H54 (cell line): ENCODE results near the gene MB21D2.
"Not testable (repeated sequence)": the region's sequence is repeated elsewhere in the genome, so short reads cannot be mapped to it uniquely, and the experiment has no call there.

Source experiments
- DNase-seq: peaks from one replicate; pipeline ENCODE4 v3.0.0; 2011; ENCODE audit warnings: low spot score, mixed read lengths; ENCODE audit not compliant: insufficient read length
- FAIRE-seq: peaks from 3 replicates; lab custom pipeline; 2011; peaks lifted over from hg19 to GRCh38; lab: Jason Lieb, UNC
- POLR2A ChIP-seq: IDR thresholded peaks from 2 replicates; pipeline ENCODE4 v1.6.1; 2011; ENCODE audit warnings: low read depth, mild to moderate bottlenecking, low read length

The MB21D2 gene, protein sequence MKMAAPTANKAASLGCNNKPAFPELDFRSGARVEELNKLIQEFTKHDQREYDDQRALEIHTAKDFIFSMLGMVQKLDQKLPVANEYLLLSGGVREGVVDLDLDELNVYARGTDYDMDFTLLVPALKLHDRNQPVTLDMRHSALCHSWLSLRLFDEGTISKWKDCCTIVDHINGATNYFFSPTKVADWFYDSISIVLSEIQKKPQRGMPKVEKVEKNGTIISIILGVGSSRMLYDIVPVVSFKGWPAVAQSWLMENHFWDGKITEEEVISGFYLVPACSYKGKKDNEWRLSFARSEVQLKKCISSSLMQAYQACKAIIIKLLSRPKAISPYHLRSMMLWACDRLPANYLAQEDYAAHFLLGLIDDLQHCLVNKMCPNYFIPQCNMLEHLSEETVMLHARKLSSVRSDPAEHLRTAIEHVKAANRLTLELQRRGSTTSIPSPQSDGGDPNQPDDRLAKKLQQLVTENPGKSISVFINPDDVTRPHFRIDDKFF

DNA sequence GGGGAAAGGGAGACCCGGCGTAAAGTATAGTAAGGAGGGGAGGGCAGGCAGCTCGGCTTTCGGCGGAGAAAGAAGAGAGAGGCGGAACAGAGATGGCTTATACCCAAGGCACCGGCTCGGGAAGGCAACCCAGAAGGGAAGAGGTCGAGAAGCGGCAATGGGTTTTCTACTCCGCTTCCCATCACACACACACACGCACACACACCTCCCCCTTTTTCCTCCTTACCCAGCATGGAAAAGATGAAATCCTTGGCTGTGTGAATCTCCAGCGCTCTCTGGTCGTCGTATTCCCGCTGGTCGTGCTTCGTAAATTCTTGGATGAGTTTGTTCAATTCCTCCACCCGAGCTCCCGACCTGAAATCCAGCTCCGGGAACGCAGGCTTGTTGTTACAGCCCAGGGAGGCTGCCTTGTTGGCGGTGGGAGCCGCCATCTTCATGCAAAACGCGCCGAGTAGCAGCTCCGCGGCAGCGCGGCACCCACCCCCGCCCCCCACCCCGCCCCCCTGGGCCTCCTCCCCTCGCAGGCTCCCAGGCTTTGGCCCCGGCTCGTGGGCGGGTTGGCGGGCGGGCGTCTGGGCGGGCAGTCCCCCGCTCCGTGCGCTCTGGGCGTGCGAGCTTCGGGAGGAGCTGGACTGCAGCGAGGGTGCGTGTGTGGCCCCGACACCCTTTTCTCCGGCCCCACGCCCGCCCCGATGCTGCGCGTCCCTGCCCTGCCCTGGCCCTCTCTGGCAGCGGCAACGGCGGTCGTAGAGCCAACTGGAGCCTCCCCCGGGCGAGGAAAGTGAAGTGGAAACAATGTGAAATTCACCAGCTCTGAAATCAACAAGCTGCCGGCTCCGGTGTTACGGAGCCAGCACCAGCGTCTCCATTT, at the start of gene MB21D2:
MB21D2 (minus strand) TSS at position 453 of the 871 bp plus-strand sequence; CDS start at position 437, 16 bp downstream.
- TF ChIP-seq POLR2A = peak; percentile 50; the same call in 1 of the 2 replicates
- DNase-seq (peak; percentile 91), FAIRE-seq (no peak)

DNA sequence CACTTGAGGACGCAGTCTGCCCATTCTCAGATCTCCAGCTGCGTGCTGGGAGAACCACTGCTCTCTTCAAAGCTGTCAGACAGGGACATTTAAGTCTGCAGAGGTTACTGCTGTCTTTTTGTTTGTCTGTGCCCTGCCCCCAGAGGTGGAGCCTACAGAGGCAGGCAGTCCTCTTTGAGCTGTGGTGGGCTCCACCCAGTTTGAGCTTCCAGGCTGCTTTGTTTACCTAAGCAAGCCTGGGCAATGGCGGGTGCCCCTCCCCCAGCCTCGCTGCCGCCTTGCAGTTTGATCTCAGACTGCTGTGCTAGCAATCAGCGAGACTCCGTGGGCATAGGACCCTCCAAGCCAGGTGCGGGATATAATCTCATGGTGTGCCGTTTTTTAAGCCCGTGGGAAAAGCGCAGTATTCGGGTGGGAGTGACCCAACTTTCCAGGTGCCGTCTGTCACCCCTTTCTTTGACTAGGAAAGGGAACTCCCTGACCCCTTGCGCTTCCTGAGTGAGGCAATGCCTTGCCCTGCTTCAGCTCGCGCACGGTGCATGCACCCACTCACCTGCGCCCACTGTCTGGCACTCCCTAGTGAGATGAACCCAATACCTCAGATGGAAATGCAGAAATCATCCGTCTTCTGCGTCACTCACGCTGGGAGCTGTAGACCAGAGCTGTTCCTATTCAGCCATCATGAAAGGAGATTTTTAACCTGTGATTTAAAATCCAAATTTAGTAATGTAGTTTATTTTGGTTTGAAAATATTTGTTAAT, 47.5 kb upstream of the MB21D2 start:
- DNase-seq, FAIRE-seq: not testable (repeated sequence)

DNA sequence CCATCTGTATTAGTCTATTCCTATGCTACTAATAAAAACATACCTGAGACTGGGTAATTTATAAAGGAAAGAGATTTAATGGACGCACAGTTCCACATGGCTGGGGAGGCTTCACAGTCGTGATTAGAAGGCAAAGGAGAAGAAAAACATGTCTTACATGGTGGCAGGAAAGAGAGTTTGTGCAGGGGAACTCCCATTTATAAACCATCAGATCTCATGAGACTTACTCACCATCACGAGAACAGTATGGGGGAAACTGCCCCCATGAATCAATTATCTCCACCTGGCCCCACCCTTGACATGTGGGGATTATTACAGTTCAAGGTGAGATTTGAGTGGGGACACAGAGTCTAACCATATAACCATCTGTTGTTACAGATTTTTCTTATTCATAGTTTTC, 42.1 kb upstream of the MB21D2 start:
- no peak for FAIRE-seq
- DNase-seq = no peak
- no peak for TF ChIP-seq POLR2A

DNA sequence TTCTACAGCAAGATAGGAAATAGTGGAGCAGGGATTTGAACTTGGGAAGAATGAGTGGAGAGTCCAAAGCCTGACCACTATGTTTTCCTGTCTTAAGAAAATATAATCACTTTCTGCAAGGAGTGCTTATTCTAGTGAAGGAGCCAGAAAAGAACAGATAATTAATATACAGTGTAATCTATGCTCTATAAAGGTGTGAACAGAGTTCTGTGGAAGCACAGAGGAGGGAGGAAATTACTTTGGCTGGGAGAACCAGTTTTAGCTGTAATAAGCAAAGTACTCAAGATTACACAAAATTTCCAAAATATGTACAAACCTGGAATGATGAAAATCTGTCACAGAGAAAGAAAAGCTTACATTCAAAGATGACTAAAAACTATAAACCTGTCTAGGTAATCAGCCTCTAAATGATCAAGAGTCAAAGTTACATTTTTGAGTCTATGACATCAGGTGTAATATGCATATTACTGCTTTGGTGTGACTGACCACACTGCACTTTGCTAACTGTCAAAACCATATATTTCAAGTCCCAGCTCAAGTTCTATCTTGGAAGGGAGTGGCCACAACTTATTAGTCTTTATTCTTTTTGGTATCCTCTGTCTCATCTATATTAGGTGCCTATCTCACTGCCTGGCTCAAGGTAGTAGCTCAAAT, 40.7 kb upstream of the MB21D2 start:
- DNase-seq = no peak
- peak; percentile 15 for FAIRE-seq
- no peak for TF ChIP-seq POLR2A

DNA sequence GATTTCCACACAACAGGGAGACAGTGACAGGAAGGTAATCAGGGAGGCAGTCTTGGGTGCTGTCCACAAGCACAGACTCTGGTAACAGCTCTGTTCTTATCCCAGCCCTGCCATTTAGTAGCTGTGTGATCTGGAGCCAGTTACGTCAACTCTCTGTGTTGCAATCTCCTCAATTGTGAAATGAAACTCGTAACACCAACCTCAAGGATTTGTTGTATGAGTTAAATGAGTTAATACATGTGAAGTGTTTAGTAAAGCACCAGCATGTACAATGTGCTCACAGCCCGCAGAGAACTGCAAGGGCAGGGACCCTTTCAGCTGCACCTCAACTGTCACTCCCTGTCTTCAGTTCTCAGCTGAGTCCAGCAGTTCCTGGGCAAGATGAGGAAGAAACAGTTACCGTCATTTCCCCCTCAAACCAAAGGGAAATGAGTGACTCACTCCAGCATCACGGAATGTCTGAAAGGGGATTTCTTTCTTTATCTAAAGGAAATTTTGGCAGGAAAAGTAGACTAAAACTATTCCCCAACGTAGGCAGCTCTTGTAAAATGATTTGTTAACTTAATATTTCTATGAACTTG, 39.9 kb upstream of the MB21D2 start:
- FAIRE-seq = peak; percentile 97
- DNase-seq = peak; percentile 40

DNA sequence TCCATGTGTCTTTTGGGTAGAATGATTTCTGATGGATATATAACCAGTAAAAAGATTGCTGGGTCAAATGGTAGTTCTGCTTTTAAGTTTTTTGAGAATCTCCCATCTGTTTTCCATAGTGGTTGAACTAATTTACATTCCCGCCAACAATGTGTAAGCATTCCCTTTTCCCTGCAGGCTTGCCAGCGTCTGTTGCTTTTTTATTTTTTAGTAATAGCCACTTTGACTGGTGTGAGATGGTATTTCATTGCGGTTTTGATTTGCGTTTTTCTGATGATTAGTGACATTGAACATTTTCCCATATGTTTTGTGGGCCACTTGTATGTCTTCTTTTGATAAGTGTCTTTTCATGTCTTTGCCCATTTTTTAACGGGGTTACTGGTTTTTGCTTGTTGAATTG, 36.3 kb upstream of the MB21D2 start:
- no peak for FAIRE-seq
- no peak for DNase-seq
- TF ChIP-seq POLR2A = no peak

More for the DNA sequence above, 39.9 kb upstream of the MB21D2 start:
- no peak for TF ChIP-seq POLR2A

DNA sequence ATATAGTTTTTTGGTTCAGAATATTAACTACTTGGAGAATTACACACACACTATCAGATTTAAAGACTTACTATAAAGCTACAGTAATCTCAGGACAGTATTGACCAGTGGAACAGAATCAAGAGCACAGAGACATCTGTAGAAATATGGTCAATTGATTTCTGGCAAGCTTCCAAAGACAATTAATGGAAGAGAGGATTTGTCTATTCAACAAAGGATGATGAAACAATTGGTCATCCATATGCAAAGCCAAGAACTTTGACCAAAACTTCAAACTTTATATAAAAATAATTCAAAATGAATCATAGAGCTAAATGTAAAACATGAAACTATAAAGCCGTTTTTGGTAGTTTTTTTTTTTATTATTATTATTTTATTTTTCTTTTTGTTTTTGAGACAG, 29.8 kb upstream of the MB21D2 start:
- FAIRE-seq (no peak), DNase-seq (no peak)
- TF ChIP-seq POLR2A = no peak

DNA sequence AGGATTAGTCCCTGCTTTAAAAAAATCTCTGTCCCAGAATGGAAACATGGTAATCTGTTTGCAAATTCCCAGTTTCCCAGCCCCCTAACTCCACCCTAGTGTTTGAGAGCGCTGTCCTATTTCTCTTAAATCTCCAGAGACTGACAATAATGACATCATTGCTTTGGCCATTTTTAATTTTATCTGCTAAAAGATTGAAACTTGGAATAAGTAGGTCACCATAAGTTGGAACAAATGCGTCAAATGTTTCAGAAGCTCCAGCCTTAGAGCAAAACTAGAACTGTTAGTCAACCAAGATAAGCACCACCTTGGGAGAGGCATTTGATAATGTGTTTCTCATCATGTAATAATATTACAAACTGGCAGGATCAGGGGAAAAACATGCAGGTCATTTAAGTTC, 25.7 kb upstream of the MB21D2 start:
- DNase-seq = no peak
- TF ChIP-seq POLR2A = no peak
- FAIRE-seq = no peak

DNA sequence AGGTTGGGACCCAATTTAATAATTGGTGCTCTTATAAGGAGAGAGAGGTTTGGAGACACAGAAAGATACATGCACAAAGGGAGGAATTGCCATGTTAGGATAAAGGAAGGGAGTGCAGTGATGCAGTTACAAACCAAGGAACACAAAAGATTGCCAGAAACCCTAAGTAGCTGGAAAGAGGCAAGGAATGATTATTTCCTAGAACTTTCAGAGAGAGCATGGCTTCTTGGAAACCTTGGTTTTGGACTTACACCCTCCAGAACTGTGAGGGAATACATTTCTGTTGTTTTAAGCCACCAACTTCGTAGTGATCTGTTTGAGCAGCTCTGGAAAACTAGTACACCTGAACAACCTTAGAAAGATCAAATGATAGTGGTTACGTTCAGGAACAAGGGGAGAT, 25.0 kb upstream of the MB21D2 start:
- DNase-seq = no peak
- FAIRE-seq = no peak
- TF ChIP-seq POLR2A = no peak

DNA sequence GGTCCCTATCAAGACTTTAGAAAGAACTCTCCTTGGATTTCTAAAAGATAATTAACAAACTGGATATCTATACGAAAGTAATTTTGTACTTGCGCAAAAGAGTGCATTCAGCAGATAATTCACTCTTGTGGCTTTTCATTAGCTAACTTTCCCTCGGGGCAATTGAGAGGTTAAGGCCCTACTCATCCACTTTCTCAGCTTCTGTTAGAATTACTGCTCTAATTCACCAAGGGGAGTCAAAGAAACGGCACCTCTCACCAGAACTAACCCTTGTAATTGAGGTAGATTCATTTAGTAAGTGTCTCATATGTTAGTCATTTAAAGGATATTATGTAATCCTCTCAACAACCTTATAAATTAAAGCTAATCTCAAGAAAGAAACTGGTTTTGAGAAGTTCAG, 22.5 kb upstream of the MB21D2 start:
- no peak for TF ChIP-seq POLR2A
- DNase-seq = no peak
- FAIRE-seq = peak; percentile 83

DNA sequence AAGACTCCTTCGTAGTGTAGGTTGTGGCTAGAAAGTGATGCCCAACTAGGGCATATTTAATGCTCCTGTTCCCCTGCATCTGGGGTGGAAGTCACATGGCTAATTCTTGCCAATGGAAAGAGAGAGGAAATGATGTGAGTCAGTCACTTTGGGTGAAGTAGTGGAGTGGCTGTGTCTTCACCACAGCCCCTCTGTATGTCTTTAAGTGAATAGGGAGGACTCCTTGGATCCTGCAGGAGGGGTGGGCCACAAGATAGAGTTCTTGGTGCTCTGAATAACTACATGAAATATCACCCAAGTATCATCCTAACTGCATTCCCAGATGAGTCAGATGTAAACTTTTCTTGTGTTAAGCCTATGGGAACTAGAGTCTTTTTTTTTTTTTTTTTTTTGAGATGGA, 17.8 kb upstream of the MB21D2 start:
- FAIRE-seq = peak; percentile 84
- DNase-seq = peak; percentile 30
- no peak for TF ChIP-seq POLR2A

DNA sequence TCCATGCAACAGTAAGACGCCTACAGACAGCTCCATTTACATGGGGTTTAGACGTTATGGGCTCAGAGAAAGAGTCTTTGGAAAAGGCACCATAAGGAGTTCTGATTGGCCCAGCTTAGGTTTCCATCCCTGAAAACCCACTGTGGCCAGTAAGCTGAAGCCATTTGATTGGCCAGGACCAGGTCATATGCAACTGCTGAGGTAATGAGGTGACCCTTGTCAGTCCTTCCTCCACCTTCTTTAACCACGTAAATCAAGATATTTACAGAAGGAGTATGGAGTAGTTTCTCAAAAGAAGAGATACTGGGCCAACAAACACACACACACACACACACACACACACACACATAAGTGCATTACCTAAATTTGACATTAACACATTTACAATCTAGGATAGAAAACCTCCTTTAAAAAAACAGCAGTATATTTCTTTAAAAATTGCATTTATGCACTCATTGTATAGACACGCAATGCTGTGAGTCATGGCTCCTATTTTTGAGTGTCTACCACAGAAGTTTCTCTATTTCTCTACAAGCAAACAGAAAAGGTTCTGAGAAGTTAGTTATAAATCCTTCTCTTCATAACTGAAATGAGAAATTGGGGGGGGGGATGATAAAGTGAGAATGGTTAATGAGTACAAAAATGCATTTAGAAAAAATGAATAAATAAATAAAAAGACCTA, 16.3 kb upstream of the MB21D2 start:
- no peak for DNase-seq
- peak; percentile 20 for FAIRE-seq

More for the DNA sequence above, 16.3 kb upstream of the MB21D2 start:
- no peak for TF ChIP-seq POLR2A
